DND-41 (cell line): ENCODE results near the gene SORBS1.

Experiments used
- EZH2 ChIP-seq: IDR thresholded peaks from 3 replicates; pipeline ENCODE4 v1.6.1; 2012; ENCODE audit warnings: borderline replicate concordance, low read depth, mild to moderate bottlenecking, moderate library complexity, low read length, inconsistent platforms; ENCODE audit not compliant: severe bottlenecking
- TF ChIP-seq, protein P1 (sequence below): IDR thresholded peaks from 2 replicates; pipeline ENCODE4 v1.5.1; 2012; ENCODE audit warnings: borderline replicate concordance, low read length, moderate library complexity, mild to moderate bottlenecking; ENCODE audit not compliant: poor library complexity, severe bottlenecking; ENCODE audit errors: extremely low read depth

DNA sequence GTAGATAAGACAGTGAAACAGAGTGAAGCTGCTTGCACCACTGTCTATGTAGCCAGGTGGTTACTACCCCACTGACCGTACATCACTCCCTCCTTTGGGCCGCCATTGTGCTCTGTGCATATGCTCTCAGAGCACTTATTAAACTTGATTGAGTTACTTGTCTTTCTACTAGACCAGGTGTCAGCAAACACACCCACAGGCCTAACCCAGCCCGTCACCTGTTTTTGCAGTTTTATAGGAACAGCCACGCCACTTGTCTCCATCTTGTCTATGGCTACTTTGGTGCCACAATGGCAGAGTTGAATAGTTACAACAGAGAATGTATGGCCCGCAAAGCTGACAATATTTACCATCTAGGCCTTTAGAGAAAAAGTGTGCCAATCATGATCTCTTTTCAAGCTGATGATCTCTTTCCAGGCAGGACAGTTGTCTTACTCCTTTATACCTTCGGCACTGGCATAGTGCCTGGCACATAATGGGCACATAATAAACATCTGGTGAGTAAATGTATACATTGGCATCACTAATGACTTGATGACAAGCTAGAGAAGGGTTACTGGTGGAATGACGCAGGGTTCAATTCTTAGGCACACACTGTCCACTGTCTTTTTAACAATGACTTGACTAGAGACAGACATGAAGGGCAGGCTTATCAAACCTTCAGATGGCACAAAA is 36.7 kb downstream of the SORBS1 start:
- TF ChIP-seq EZH2: no peak
- TF ChIP-seq, protein P1, sequence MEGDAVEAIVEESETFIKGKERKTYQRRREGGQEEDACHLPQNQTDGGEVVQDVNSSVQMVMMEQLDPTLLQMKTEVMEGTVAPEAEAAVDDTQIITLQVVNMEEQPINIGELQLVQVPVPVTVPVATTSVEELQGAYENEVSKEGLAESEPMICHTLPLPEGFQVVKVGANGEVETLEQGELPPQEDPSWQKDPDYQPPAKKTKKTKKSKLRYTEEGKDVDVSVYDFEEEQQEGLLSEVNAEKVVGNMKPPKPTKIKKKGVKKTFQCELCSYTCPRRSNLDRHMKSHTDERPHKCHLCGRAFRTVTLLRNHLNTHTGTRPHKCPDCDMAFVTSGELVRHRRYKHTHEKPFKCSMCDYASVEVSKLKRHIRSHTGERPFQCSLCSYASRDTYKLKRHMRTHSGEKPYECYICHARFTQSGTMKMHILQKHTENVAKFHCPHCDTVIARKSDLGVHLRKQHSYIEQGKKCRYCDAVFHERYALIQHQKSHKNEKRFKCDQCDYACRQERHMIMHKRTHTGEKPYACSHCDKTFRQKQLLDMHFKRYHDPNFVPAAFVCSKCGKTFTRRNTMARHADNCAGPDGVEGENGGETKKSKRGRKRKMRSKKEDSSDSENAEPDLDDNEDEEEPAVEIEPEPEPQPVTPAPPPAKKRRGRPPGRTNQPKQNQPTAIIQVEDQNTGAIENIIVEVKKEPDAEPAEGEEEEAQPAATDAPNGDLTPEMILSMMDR: no peak
